AG10803 (cell line): ENCODE data around the gene WFDC1.

ENCODE experiments used
- DNase-seq: peaks from one replicate; pipeline ENCODE4 v3.0.0; 2010; ENCODE audit warnings: low read depth
- H3K4me3 ChIP-seq: 2 replicates; pipeline ENCODE4 v1.5.1; 2011; ENCODE audit warnings: mild to moderate bottlenecking, low read length, control low read depth
- CTCF ChIP-seq: conservative IDR thresholded peaks from 2 replicates; pipeline ENCODE4 v1.5.1; 2011; ENCODE audit warnings: mild to moderate bottlenecking, low read length, control low read depth, inconsistent platforms

The WFDC1 gene

GRCh38 chr16:84347161-84347560, 52.5 kb downstream of the WFDC1 start:
- no peak overlapping the region for H3K4me3 ChIP-seq
- DNase-seq = no peak
- no peak for TF ChIP-seq CTCF

GRCh38 chr16:84348386-84348888, 53.8 kb downstream of the WFDC1 start:
- DNase-seq = no peak
- H3K4me3 ChIP-seq = no peak overlapping the region
- no peak for TF ChIP-seq CTCF

- DNase-seq = no peak
- no peak for TF ChIP-seq CTCF
- no peak overlapping the region for H3K4me3 ChIP-seq
These were observed 55.4 kb downstream of the WFDC1 start for GRCh38 chr16:84349862-84350684.

- DNase-seq = no peak
- TF ChIP-seq CTCF = no peak
- no peak overlapping the region for H3K4me3 ChIP-seq
These were observed 56.2 kb downstream of the WFDC1 start for GRCh38 chr16:84350685-84351400.

GRCh38 chr16:84351630-84352029, 57.0 kb downstream of the WFDC1 start:
- H3K4me3 ChIP-seq = no peak overlapping the region
- no peak for TF ChIP-seq CTCF
- DNase-seq = no peak

GRCh38 chr16:84354306-84354705, 59.6 kb downstream of the WFDC1 start:
- DNase-seq = no peak
- H3K4me3 ChIP-seq = no peak overlapping the region
- no peak for TF ChIP-seq CTCF
